Suppressor macrophage (primary cell): ENCODE measurements around the gene MFSD6L.
A peak's percentile ranks its signal among the peaks of the same experiment; 100 is the strongest.
"Not testable (repeated sequence)": the region's sequence is repeated elsewhere in the genome, so short reads cannot be mapped to it uniquely, and the experiment has no call there.

Experiments used
- DNase-seq, 4 experiments: peaks; one replicate each; pipeline ENCODE4 v3.0.0-alpha.2; 2020 to 2022

Gene MFSD6L

DNA sequence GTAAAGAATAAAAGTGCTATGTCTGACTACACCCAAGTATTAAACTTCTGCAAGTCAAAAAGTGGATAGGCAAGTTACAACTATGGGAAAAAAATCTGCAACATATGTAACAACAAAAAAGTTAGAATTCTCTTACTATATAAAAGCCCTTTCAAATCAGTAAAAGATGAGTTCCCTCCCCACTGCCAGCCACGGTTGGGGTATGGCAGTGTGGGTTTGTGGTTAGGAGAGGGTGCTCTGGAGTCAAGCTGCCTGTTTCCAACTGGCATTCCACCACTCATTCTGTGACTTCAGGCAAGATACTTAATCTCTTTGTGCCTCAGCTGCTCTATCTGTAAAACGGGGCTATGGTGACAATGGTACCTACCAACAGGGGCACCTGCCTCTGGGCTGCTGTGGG is 26.6 kb upstream of the MFSD6L start:
- no peak for DNase-seq

DNA sequence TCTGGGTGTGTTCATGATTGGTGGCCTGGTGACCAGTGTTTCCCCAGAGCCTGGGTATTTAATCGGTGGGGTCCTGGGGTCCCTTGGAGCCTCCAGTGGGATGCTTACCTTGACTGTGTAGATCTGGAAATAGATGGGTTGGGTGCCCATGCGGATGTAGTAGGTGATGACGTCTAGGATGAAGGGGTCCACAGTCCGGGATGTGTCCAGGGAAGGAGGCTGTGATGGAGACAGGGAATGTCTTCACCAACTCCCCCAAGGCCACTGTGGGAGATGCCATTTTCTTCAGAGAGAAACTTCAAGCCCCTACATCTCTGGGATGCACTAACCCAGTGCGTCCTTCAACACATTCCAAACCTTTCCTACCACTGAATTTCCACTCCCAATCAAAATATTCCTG is 24.1 kb upstream of the MFSD6L start:
- no peak for DNase-seq

DNA sequence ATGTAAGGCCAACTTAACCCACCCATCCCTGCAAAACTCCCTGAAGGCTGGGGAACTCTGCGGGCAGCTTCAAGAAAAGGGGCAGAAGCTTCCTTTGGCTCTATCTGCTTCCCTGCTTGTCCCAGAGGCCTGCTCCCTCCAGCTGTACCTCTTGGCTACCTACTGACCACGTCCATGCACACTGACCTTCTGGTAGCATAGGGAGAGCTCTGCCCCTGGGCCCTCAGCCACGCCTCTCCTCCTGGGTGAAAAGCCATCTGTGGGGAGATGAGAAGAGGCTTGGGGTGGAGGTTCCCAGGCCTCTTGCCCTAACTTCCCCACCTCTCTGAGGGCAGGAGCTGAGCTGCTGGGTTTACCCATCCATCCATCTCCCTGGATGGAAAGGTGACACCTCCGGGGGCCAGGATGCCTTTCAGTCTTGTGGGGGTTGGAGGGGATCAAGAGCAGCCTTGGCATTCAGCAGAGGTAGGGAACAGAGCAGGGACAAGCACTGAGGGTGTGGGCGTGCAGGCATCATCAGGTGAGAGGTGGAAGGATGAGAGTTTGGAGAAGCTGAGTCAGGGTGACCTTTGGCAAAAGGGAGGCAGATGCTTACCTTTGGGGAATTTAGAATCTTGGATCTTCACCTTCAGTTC is 23.4 kb upstream of the MFSD6L start:
- DNase-seq: no peak

- no peak for DNase-seq
Measured at GRCh38 chr17:8821446-8822105, 22.4 kb upstream of the MFSD6L start.

DNA sequence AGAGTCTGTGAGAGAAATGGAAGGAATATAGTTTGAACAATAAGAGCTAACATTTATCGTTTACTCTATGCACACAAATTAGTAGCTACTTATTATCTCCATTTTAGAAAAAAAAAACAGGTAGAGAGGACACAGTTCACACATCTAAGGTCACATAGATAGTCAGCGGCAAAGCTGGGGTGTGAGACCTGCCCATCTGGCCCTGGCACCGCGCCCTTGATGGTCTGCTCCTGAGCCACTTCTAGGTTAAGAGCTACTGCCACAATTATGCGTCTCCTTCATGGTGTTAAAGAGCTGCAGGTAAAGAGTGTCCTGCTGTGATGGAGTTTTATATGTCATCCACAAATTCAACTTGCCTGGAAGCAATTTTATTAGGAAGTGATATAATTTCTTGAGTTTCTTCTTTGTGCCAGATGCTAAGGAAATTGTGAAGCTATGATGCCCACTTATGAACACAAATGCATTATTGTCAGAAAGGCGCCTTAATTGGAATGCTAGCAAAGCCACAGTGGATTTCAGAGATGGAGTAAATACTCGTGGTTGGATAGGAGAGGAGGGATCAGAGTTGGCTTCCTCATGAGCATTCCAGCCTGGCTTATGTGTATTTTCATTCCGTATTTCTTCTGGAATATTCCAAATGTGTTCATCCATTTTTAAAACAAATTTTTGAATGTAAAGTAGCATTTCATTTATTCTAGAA is 21.3 kb upstream of the MFSD6L start:
- no peak for DNase-seq

GRCh38 chr17:8818654-8819330 is 19.6 kb upstream of the MFSD6L start:
- DNase-seq: no peak

GRCh38 chr17:8818047-8818446 is 18.9 kb upstream of the MFSD6L start:
- no peak for DNase-seq

GRCh38 chr17:8806926-8807550 is 7.9 kb upstream of the MFSD6L start:
- peak; percentile 70 to 87 (median 82) for DNase-seq

- DNase-seq: no peak
Measured at GRCh38 chr17:8806253-8806925, 7.2 kb upstream of the MFSD6L start.

GRCh38 chr17:8805396-8805795 is 6.2 kb upstream of the MFSD6L start:
- DNase-seq: not testable (repeated sequence)

DNA sequence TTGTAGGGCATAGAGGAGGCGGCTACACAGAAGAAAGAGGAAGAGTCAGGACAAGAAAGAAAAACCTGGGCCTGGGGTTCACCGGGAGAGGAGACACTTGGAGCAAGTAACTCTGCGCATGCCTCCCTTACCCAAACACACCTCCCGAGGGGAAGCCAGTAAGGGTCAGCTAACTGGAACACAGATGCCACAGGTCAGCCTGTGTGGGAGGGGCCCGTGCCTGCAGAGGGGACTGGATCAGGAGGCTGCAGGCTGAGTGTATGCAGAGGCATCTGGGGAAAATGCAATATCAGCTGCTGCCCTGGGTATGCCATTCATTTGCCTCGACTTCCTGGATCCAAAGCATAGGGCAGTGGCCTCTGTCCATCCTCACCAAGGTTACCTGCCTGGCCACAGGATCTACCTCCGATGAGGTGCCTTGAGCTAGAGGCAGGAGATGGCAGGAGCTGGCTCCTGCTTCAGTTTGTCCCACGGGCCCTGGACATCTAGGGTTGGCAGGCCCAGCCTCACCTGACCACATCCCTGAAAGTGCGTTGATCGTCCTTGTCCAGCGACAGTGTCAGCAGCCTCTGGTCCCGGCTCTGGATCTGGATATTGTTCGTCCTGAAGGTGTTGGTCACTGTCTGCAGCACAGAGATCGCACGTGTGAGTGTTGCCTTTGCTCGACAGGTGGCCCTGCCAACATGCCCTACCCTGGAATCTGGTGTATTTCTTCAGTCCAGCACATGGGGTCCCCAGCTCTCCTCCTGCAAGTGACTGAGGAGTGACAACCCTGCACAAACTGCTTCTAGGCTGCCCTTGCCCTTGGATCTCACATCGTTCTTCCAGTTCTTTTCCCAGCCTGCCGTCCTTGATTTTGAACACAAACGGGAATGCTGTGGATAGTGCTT is 4.6 kb upstream of the MFSD6L start:
- DNase-seq: no peak

- DNase-seq: no peak
Measured at GRCh38 chr17:8801135-8801840, 2.1 kb upstream of the MFSD6L start.

DNA sequence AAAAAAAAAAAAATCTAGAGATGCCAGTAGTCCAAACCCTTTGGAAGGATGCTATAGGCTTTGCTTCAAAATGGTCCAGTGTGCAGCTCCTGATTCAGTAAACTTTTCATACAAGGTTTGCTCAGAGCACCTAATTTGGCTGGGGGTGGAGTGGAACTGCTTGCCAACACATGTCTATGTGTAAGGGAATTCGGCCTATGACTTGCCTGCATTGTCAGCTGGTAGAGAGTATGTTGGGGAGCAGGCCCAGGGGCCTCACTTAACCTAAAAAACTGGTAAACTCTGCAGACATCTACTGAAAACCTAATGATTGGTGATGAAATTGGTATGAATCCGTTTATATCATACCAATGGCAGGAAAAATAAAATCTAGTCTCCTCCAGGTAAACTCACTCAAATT is 1.5 kb upstream of the MFSD6L start:
- DNase-seq: no peak

- no peak for DNase-seq
Measured at GRCh38 chr17:8799570-8800212, 526 bp upstream of the MFSD6L start.

- no peak for DNase-seq
Measured at GRCh38 chr17:8798176-8798845, 854 bp downstream of the MFSD6L start.

DNA sequence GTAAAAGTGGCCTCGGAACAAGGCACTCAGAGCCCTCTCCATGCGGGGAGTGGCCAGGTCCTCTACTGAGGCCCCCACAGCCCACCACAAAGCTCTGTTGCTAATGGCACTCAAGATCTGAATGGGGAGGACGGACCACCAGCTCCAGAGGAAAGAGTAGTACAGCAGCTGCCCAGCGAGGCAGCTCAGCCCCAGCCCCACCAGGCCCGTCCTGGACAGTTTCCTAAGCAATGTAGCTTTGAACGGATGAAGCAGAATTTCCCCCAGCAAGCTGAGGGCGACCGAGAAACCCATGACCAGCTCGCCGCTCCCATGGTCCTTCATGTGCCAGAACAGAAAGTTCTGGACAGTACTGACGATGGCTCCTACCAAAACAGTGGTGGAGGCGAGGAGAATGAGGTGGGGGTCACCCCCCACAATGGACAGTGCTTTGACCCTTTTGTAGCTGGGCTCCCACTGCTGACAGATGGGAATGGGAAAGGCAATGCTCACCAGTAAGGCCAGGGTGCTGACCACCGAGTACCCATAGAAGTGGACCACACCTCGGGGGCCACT is 1.5 kb downstream of the MFSD6L start:
- no peak for DNase-seq

GRCh38 chr17:8794636-8795035 is 4.5 kb downstream of the MFSD6L start:
- peak in 3 of 4 experiments; percentile 27 to 55 (median 35) for DNase-seq

- DNase-seq: peak in 3 of 4 experiments; percentile 31 to 70 (median 39)
Measured at GRCh38 chr17:8793649-8794048, 5.5 kb downstream of the MFSD6L start.

- no peak for DNase-seq
Measured at GRCh38 chr17:8792646-8793045, 6.5 kb downstream of the MFSD6L start.
